NCI-H82 treated with DMSO at 0.1 percent for 48 hours (cell line): ENCODE measurements around the gene OAS2.

Experiments used
- DNase-seq: peaks from one replicate; lab custom pipeline; 2025; ENCODE audit not compliant: unreplicated experiment; lab: John Stamatoyannopoulos, UW

Gene OAS2

DNA sequence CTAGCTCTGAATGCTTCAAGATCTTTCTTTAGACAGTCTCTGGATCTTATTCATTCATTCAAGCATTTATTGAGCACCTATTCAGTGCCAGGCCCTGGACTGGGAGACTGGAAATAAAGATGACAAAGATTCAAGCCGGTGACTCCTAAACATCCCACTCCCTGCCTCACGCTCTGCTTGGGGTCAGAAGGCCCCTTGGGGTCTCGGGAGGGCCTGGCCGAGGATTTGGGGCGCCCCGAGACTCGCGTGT lies 78.0 kb downstream of the OAS2 start:
- no peak for DNase-seq

DNA sequence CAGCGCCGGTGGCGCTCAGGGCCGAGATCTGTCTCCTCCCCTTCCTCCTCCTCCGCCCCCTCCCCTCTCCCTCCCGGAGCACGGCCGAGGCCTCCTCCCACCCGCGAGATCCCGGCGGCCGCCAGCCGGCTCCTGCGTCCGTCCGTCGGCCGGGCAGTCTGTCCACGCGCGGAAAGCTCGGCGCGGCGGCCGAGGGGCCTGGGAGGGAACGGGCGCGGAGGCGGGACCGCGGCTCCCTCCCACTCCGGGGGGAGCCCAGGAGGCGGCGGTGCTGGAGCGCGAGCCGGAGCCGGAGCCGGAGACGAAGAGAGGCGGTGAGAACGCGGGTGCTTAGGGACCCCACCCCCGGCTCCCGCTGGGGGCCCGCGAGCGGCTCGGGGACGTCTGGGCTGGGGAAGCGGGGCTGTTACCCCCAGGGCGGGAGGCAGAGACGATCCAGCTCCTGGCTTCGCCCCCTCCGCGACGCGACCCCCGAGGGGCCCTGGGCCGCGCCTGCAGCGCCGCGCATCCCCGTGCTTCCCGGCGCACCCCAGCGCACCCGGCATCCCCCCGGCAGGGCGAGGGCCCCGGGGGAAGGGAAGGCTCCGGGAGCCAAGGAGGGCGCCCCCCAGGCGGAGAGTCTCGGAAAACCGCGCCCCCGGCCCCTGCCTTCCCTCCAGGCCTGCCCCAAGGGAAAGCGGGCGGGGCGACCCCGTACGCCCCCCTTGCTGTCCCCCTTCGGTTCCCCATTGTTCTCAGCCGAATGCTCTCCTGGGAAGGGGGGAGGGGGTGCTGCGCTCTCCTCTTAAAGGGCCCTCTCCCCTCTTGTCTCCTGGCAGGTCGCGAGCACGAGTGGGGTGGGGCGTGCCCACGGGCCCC lies 78.5 kb downstream of the OAS2 start, which contains the start of gene DTX1:
TSS of gene DTX1 (plus strand) at position 100 of the 858 bp plus-strand sequence. CDS start 1,463 bp downstream, outside the sequence.
- no peak for DNase-seq

DNA sequence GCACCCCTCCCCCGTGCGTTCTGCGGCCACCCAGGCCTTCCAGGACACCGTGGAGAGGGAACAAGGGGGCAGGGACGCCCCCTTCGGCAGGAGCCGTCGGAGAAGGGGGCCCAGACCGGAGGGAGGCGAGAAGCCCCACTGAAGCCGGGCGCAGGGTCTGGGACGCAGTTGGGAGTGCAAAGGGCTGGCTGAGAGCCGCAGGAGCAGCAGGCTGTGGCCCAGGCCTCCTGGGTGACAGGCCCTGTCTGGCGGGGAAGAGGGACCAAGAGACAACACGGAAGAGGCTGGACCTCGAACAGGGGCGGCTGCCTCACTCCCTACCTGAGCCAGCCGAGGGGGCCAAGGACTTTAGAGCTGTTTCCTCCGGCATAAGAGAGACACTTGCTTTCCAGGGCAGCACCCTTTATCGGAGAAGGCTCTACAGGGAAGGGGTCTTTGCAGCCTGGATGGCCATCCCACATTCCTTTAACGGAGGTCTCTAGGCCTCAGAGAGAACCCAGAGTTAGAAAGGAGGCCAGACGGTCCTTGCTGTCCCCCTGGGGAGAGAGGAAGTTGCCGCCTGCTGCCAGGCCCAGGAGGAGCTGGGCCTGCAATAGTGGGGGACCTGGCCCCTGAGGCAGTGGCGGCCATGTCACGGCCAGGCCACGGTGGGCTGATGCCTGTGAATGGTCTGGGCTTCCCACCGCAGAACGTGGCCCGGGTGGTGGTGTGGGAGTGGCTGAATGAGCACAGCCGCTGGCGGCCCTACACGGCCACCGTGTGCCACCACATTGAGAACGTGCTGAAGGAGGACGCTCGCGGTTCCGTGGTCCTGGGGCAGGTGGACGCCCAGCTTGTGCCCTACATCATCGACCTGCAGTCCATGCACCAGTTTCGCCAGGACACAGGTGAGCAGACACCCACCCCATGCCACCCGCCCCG lies 79.5 kb downstream of the OAS2 start:
- DNase-seq = no peak

DNA sequence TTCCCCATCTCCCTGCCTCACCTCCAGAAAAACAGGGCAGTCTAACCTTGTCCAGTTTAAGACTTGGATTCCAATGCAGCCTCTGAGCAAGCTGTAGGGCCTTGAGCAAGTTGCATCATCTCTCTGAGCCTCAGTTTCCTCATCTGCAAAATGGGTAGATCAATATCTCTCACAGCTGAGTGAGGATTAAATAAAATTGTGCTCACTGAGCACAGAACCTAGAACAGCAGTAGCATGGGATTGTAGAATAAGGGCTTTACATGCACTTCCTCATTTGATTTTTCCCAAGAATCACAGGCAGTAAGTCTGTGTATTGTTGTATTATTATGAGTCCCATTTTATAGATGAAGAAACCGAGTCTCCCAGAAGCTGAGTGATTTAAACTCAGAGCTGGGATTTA lies 80.2 kb downstream of the OAS2 start:
- DNase-seq = no peak

DNA sequence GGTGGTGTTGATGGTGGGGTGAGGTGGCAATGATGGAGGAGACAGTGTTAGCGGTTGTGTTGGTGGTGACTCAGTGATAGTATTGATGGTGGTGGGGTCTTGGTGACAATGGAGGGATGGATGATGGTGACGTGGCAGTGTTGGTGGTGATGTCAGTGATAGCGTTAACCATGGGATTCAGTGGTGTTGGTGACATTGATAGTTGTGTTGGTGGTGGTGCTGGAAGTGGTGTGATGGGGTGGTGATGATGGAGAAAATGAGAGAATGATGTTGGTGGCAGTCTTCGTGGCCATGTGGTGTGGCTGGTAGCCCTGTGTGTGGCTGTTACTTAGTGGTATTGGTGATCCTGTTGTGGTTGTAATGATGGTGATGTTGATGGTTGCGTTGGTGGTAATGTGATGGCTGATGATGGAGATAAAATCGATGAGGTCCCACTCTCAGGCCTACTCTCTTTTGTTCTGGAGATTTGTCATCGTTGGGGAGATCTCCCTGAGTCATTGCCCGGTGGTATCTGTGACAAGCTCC lies 80.8 kb downstream of the OAS2 start:
- DNase-seq = no peak

DNA sequence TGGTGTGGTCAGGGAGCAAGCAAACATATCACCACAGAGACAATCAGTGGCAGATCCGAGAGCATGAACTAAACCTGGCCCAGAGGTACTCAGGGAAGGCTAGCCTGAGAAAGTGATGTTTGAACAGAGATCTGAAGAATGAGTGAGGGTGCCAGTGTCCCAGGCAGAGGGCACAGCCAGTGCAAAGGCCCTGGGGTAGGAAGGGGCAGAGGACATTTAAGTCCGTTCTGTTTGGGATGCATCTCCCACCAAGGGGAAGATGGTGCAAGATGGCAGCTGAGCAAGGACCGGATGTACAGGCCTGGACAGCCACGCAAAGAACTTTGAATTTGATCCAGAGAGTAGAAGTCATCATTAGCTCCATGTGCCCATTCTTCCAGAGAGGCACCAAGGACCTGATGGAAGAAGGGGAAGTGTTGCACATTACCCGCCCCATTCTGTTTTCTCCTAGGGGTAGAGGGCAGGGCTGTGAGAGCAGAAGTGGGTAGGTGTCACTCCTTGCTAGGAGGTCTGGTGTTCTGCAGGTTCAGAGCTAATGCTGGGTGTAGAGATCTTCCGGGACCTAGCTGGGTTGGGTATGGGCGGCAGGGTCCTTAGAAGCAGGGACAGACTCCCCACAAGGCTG lies 82.1 kb downstream of the OAS2 start:
- DNase-seq = no peak

DNA sequence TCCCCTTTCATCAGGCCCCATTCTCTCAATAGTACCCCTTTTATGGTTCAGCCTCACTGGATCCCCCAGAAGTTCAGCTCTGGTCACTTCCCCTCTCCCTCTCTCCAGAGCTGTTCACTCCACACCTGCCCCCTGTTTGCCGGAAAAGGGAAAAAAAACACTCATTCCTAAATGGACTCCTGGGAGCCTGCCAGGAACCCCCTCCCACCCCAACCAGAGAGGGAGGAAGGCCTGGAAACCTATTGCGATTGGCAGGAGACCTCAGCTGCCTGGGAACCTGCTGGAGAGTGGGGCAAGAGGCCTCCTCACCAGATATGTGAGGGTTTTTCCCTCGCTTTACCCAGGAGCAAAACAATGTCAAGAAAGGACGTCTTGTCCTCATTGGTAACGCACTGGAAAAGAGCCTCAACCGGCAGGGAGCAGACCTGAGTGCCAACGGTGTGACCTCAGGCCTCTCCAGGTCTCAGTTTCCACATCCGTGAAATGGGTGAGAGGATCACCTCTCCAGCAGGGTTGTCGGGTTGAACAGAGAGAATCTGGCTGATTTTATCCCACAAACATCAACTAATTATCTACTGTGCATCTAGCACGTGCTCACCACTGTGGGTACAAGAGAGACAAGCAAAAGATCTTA lies 82.9 kb downstream of the OAS2 start:
- no peak for DNase-seq
